Glomerular endothelial cell (primary cell): ENCODE data around the gene YBX2. TPM values are rescaled to one million over a fixed set of nuclear protein-coding genes. Genes with fewer than 3 reads are reported as not detected.
A peak's percentile ranks its signal among the peaks of the same experiment; 100 is the strongest.
"Not testable (repeated sequence)": the region's sequence is repeated elsewhere in the genome, so short reads cannot be mapped to it uniquely, and the experiment has no call there.

Source experiments
- DNase-seq: peaks from one replicate; pipeline ENCODE4 v3.0.0-alpha.2; 2011; ENCODE audit warnings: low read depth, low spot score; ENCODE audit errors: extremely low read depth
- total RNA-seq: library from RNA; depleted of rRNA; stranded (reverse); fragments of >200 nt; gene quantifications from 2 replicates; pipeline ENCODE4 v1.2.3, GENCODE V29; 2015

Gene YBX2
- total RNA-seq, 1 donor from 2014 or later, result not detected

- no peak for DNase-seq
Observed at GRCh38 chr17:7250695-7251627, 43.5 kb downstream of the YBX2 start.

GRCh38 chr17:7249830-7250229 is 44.6 kb downstream of the YBX2 start:
- no peak for DNase-seq

- DNase-seq, result no peak
Observed at GRCh38 chr17:7249214-7249613, 45.2 kb downstream of the YBX2 start.

- DNase-seq, result no peak
Observed at GRCh38 chr17:7248796-7249195, 45.6 kb downstream of the YBX2 start.

- no peak for DNase-seq
Observed at GRCh38 chr17:7246779-7247178, 47.7 kb downstream of the YBX2 start.

- DNase-seq, result not testable (repeated sequence)
Observed at GRCh38 chr17:7243838-7244237, 50.6 kb downstream of the YBX2 start.

- DNase-seq, result no peak
Observed at GRCh38 chr17:7243453-7243729, 51.0 kb downstream of the YBX2 start.

- peak; percentile 96 for DNase-seq
Observed at GRCh38 chr17:7242717-7243452, 51.6 kb downstream of the YBX2 start.

- peak; percentile 70 for DNase-seq
Observed at GRCh38 chr17:7241783-7242716, 52.4 kb downstream of the YBX2 start, which contains the start of gene GABARAP. TSS of gene GABARAP (minus strand) at chr17:7242449. CDS start at chr17:7242330, 119 bp downstream.

- DNase-seq, result no peak
Observed at GRCh38 chr17:7241090-7241733, 53.2 kb downstream of the YBX2 start.

- DNase-seq, result no peak
Observed at GRCh38 chr17:7240375-7240774, 54.1 kb downstream of the YBX2 start.

GRCh38 chr17:7239091-7240027 is 55.1 kb downstream of the YBX2 start, which contains the start of gene PHF23:
TSS of gene PHF23 (minus strand) at chr17:7239457. CDS start at chr17:7239279, 178 bp downstream.
- peak; percentile 93 for DNase-seq

- DNase-seq, result no peak
Observed at GRCh38 chr17:7238420-7239090, 55.9 kb downstream of the YBX2 start.

Other genes starting within 250 kb of the YBX2 start
- not detected in 2 replicates for gene CLEC10A, start 214.4 kb downstream of the YBX2 start, total RNA-seq
- gene ASGR2, start 179.8 kb downstream of the YBX2 start, total RNA-seq, result not detected in 2 replicates
- gene ASGR1, start 115.3 kb downstream of the YBX2 start, total RNA-seq, result 2.6 and 5.4 TPM in 2 replicates
- 10.8 and 22.3 TPM in 2 replicates for gene DLG4, start 74.8 kb downstream of the YBX2 start, total RNA-seq
- gene ACADVL, start 74.7 kb downstream of the YBX2 start, total RNA-seq, result 252 and 369 TPM in 2 replicates
- 36.9 and 41.6 TPM in 2 replicates for gene DVL2, start 60.1 kb downstream of the YBX2 start, total RNA-seq
- 42.9 and 53.0 TPM in 2 replicates for gene PHF23, start 55.2 kb downstream of the YBX2 start, total RNA-seq
- 548 and 565 TPM in 2 replicates for gene GABARAP, start 52.2 kb downstream of the YBX2 start, total RNA-seq
- gene CTDNEP1, start 42.9 kb downstream of the YBX2 start, total RNA-seq, result 55.4 and 73.5 TPM in 2 replicates
- 27.5 and 27.7 TPM in 2 replicates for gene ELP5, start 42.4 kb downstream of the YBX2 start, total RNA-seq
- 1.9 and 2.1 TPM in 2 replicates for gene CLDN7, start 32.2 kb downstream of the YBX2 start, total RNA-seq
- not detected in 2 replicates for gene SLC2A4, start 12.9 kb downstream of the YBX2 start, total RNA-seq
- 432 and 433 TPM in 2 replicates for gene EIF5A, start 13.0 kb upstream of the YBX2 start, total RNA-seq
- 48.2 and 64.6 TPM in 2 replicates for gene GPS2, start 20.7 kb upstream of the YBX2 start, total RNA-seq
- 15.5 and 16.4 TPM in 2 replicates for gene NEURL4, start 34.7 kb upstream of the YBX2 start, total RNA-seq
- gene ACAP1, start 41.9 kb upstream of the YBX2 start, total RNA-seq, result 53.1 TPM in 1 of 2 replicates, not detected in the other
- 7.1 and 8.5 TPM in 2 replicates for gene KCTD11, start 57.5 kb upstream of the YBX2 start, total RNA-seq
- gene TMEM95, start 60.5 kb upstream of the YBX2 start, total RNA-seq, result not detected in 2 replicates
- 0.19 and 0.23 TPM in 2 replicates for gene TNK1, start 86.5 kb upstream of the YBX2 start, total RNA-seq
- 74.1 and 82.8 TPM in 2 replicates for gene PLSCR3, start 99.9 kb upstream of the YBX2 start, total RNA-seq
- 56.7 and 73.7 TPM in 2 replicates for gene TMEM256, start 109.5 kb upstream of the YBX2 start, total RNA-seq
- gene NLGN2, start 113.2 kb upstream of the YBX2 start, total RNA-seq, result 15.7 and 21.7 TPM in 2 replicates
- not detected in 2 replicates for gene SPEM1, start 125.7 kb upstream of the YBX2 start, total RNA-seq
- gene SPEM2, start 131.0 kb upstream of the YBX2 start, total RNA-seq, result not detected in 2 replicates
- gene SPEM3, start 134.2 kb upstream of the YBX2 start, total RNA-seq, result not detected in 2 replicates
- gene TMEM102, start 140.8 kb upstream of the YBX2 start, total RNA-seq, result 11.6 and 15.4 TPM in 2 replicates
- 0.44 and 0.88 TPM in 2 replicates for gene FGF11, start 144.9 kb upstream of the YBX2 start, total RNA-seq
- 5.7 and 9.6 TPM in 2 replicates for gene CHRNB1, start 150.4 kb upstream of the YBX2 start, total RNA-seq
- 41.8 and 43.9 TPM in 2 replicates for gene ZBTB4, start 185.0 kb upstream of the YBX2 start, total RNA-seq
- gene SLC35G6, start 186.8 kb upstream of the YBX2 start, total RNA-seq, result not detected in 2 replicates
- gene POLR2A, start 189.7 kb upstream of the YBX2 start, total RNA-seq, result 81.5 and 124 TPM in 2 replicates